ENCODE results near the gene SORBS1.

SORBS1 gene

DNA sequence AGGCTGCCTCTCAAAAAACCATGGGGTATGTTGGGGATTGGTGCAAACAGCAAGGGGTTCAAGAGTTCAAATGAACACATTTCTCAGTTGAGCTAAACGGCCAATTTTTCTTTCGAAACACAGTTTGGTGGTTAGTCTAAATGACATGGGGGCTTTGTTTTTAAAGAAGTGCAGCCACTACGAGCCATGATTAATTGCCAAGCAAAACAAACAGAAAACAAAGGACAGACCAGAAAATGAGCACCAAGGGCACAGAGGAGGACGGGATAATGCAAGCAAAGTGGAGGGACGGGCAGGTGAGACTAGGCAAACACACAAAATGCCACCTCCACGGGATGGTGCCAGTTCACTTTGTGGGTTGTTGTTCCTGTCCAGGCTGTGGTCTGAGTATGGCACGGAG is 205.9 kb downstream of the SORBS1 start:
- CTCF ChIA-PET = interaction anchor here (1.5 to 2.9 kb wide), 2 partner anchors 8 to 112 kb away, joined by 4 to 16 read pairs; no protein-coding TSS in a partner anchor
- POLR2A ChIA-PET = no interaction called here
- TF ChIP-seq ZNF24 (tag by site-specific recombination; IDR thresholded peaks at IDR 0.05) (no peak), ZBTB48 (tag by site-specific recombination; IDR thresholded peaks at IDR 0.05) (no peak), KLF8 (tag by site-specific recombination; IDR thresholded peaks at IDR 0.05) (no peak), FEZF1 (tag by site-specific recombination; IDR thresholded peaks at IDR 0.05) (no peak)
- TF ChIP-seq, protein P1, sequence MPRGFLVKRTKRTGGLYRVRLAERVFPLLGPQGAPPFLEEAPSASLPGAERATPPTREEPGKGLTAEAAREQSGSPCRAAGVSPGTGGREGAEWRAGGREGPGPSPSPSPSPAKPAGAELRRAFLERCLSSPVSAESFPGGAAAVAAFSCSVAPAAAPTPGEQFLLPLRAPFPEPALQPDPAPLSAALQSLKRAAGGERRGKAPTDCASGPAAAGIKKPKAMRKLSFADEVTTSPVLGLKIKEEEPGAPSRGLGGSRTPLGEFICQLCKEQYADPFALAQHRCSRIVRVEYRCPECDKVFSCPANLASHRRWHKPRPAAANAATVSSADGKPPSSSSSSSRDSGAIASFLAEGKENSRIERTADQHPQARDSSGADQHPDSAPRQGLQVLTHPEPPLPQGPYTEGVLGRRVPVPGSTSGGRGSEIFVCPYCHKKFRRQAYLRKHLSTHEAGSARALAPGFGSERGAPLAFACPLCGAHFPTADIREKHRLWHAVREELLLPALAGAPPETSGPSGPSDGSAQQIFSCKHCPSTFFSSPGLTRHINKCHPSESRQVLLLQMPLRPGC (tag by site-specific recombination; IDR thresholded peaks at IDR 0.05) = no peak
- no peak overlapping the region for H3K4me3 ChIP-seq (ENCODE audit: low read depth, low read length)
- no peaks in the 10 kb centered on the region for H3K4me1 ChIP-seq (ENCODE audit: control insufficient read depth, insufficient read depth, low read length)
- no peaks in the 10 kb centered on the region for H3K36me3 ChIP-seq (ENCODE audit: control insufficient read depth in 2 of 2, insufficient read depth in 1 of 2, low read length in 2 of 2)
- H3K27ac ChIP-seq (ENCODE audit: extremely low read depth, low read depth, low read length) = no peak overlapping the region
- no peaks in the 10 kb centered on the region for H3K9me3 ChIP-seq (ENCODE audit: control insufficient read depth, insufficient read depth, low read depth, low read length)

DNA sequence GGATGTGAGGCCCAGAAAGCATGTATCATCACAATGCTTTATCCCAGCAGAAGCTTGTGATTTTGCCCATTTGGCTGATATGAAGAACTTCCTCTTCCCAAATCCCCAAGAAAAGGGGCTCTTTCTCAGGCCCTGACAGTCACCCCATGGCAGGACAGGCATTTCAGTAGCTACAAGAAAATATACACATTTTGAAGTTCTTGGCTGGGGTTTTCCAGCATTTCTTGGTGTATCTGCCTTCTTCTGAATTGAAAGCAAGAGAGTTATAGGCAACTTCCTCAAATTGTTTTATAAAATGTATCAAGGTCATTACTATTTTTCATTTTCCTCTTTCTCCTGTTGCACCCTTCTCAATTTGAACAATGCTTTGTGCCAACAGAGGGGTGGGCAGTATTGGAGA is 207.1 kb downstream of the SORBS1 start:
- H3K27ac ChIP-seq (ENCODE audit: extremely low read depth, low read depth, low read length) = no peak overlapping the region
- ChIA-PET POLR2A (no interaction called here), CTCF (interaction anchor here (0.6 to 2.9 kb wide), 4 partner anchors 9 to 708 kb away, joined by 3 to 16 read pairs (median 6); no protein-coding TSS in a partner anchor)
- H3K36me3 ChIP-seq (ENCODE audit: control insufficient read depth in 2 of 2, insufficient read depth in 1 of 2, low read length in 2 of 2) = no peaks in the 10 kb centered on the region
- H3K9me3 ChIP-seq (ENCODE audit: control insufficient read depth, insufficient read depth, low read depth, low read length) = no peaks in the 10 kb centered on the region
- no peak overlapping the region for H3K4me3 ChIP-seq (ENCODE audit: low read depth, low read length)
- no peak for TF ChIP-seq ZIC2 (tag by site-specific recombination; IDR thresholded peaks at IDR 0.05)
- no peak for TF ChIP-seq ZNF621 (tag by site-specific recombination; IDR thresholded peaks at IDR 0.05)
- no peak for TF ChIP-seq ZFP41 (tag by site-specific recombination; IDR thresholded peaks at IDR 0.05; ENCODE audit: borderline replicate concordance)
- TF ChIP-seq ZNF585B (tag by site-specific recombination; IDR thresholded peaks at IDR 0.05) = no peak
- TF ChIP-seq, protein P2, sequence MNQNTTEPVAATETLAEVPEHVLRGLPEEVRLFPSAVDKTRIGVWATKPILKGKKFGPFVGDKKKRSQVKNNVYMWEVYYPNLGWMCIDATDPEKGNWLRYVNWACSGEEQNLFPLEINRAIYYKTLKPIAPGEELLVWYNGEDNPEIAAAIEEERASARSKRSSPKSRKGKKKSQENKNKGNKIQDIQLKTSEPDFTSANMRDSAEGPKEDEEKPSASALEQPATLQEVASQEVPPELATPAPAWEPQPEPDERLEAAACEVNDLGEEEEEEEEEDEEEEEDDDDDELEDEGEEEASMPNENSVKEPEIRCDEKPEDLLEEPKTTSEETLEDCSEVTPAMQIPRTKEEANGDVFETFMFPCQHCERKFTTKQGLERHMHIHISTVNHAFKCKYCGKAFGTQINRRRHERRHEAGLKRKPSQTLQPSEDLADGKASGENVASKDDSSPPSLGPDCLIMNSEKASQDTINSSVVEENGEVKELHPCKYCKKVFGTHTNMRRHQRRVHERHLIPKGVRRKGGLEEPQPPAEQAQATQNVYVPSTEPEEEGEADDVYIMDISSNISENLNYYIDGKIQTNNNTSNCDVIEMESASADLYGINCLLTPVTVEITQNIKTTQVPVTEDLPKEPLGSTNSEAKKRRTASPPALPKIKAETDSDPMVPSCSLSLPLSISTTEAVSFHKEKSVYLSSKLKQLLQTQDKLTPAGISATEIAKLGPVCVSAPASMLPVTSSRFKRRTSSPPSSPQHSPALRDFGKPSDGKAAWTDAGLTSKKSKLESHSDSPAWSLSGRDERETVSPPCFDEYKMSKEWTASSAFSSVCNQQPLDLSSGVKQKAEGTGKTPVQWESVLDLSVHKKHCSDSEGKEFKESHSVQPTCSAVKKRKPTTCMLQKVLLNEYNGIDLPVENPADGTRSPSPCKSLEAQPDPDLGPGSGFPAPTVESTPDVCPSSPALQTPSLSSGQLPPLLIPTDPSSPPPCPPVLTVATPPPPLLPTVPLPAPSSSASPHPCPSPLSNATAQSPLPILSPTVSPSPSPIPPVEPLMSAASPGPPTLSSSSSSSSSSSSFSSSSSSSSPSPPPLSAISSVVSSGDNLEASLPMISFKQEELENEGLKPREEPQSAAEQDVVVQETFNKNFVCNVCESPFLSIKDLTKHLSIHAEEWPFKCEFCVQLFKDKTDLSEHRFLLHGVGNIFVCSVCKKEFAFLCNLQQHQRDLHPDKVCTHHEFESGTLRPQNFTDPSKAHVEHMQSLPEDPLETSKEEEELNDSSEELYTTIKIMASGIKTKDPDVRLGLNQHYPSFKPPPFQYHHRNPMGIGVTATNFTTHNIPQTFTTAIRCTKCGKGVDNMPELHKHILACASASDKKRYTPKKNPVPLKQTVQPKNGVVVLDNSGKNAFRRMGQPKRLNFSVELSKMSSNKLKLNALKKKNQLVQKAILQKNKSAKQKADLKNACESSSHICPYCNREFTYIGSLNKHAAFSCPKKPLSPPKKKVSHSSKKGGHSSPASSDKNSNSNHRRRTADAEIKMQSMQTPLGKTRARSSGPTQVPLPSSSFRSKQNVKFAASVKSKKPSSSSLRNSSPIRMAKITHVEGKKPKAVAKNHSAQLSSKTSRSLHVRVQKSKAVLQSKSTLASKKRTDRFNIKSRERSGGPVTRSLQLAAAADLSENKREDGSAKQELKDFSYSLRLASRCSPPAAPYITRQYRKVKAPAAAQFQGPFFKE (tag by site-specific recombination; IDR thresholded peaks at IDR 0.05; ENCODE audit: borderline replicate concordance) = no peak
- TF ChIP-seq ZNF521 (tag by site-specific recombination; IDR thresholded peaks at IDR 0.05) = no peak
- no peak for TF ChIP-seq ZNF830 (tag by site-specific recombination; IDR thresholded peaks at IDR 0.05; ENCODE audit: low read depth)
- no peak for TF ChIP-seq ZNF549 (tag by site-specific recombination; IDR thresholded peaks at IDR 0.05)
- TF ChIP-seq ZNF664 (tag by site-specific recombination; IDR thresholded peaks at IDR 0.05) = no peak
- TF ChIP-seq, protein P3, sequence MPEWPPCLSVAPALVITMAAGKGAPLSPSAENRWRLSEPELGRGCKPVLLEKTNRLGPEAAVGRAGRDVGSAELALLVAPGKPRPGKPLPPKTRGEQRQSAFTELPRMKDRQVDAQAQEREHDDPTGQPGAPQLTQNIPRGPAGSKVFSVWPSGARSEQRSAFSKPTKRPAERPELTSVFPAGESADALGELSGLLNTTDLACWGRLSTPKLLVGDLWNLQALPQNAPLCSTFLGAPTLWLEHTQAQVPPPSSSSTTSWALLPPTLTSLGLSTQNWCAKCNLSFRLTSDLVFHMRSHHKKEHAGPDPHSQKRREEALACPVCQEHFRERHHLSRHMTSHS (tag by site-specific recombination; IDR thresholded peaks at IDR 0.05) = no peak
- TF ChIP-seq ZNF239 (tag by site-specific recombination; IDR thresholded peaks at IDR 0.05) = no peak
- no peak for TF ChIP-seq ZNF248 (tag by site-specific recombination; IDR thresholded peaks at IDR 0.05)
- no peak for TF ChIP-seq ZNF302 (tag by site-specific recombination; IDR thresholded peaks at IDR 0.05; ENCODE audit: low read depth)
- no peak for TF ChIP-seq ZNF184 (tag by site-specific recombination; IDR thresholded peaks at IDR 0.05)
- TF ChIP-seq GFI1B (tag by site-specific recombination; IDR thresholded peaks at IDR 0.05) = no peak
- no peak for TF ChIP-seq YY1 (tag by site-specific recombination; IDR thresholded peaks at IDR 0.05)
- TF ChIP-seq ZNF214 (tag by site-specific recombination; IDR thresholded peaks at IDR 0.05; ENCODE audit: borderline replicate concordance) = no peak
- no peak for TF ChIP-seq ZNF670 (tag by site-specific recombination; IDR thresholded peaks at IDR 0.05; ENCODE audit: low read depth)
- H3K4me1 ChIP-seq (ENCODE audit: control insufficient read depth, insufficient read depth, low read length) = no peaks in the 10 kb centered on the region

Measured in HEK293 (cell line).